Retina (tissue), 1 donor: ENCODE results near the gene SRC.
A peak's percentile ranks its signal among the peaks of the same experiment; 100 is the strongest.

Experiments used
- DNase-seq: peaks from one replicate; pipeline ENCODE4 v3.0.0-alpha.2; 2016

SRC gene

GRCh38 chr20:37345339-37346235 is at the start of gene SRC:
TSS of gene SRC (plus strand) at chr20:37346140. CDS start at chr20:37384154, 38,014 bp downstream.
- DNase-seq = peak; percentile 72

GRCh38 chr20:37296371-37296770 is 49.6 kb upstream of the SRC start:
- DNase-seq = no peak

GRCh38 chr20:37297066-37297736 is 48.7 kb upstream of the SRC start:
- no peak for DNase-seq

GRCh38 chr20:37298190-37298939 is 47.6 kb upstream of the SRC start:
- no peak for DNase-seq

GRCh38 chr20:37299718-37300528 is 46.0 kb upstream of the SRC start:
- no peak for DNase-seq

- no peak for DNase-seq
These were observed 44.8 kb upstream of the SRC start for GRCh38 chr20:37301120-37301519.

- no peak for DNase-seq
These were observed 44.4 kb upstream of the SRC start for GRCh38 chr20:37301558-37301957.

- DNase-seq = no peak
These were observed 43.0 kb upstream of the SRC start for GRCh38 chr20:37302981-37303380.

- DNase-seq = no peak
These were observed 42.3 kb upstream of the SRC start for GRCh38 chr20:37303637-37304036.

- no peak for DNase-seq
These were observed 40.9 kb upstream of the SRC start for GRCh38 chr20:37305079-37305478.

- DNase-seq = no peak
These were observed 40.1 kb upstream of the SRC start for GRCh38 chr20:37305839-37306238.

- DNase-seq = no peak
These were observed 37.6 kb upstream of the SRC start for GRCh38 chr20:37308086-37309050.

GRCh38 chr20:37309290-37309689 is 36.6 kb upstream of the SRC start:
- DNase-seq = no peak

- DNase-seq = peak; percentile 56
These were observed 35.9 kb upstream of the SRC start for GRCh38 chr20:37309936-37310590.

- DNase-seq = no peak
These were observed 35.0 kb upstream of the SRC start for GRCh38 chr20:37310951-37311350.

GRCh38 chr20:37311710-37312355 is 34.1 kb upstream of the SRC start:
- DNase-seq = no peak

GRCh38 chr20:37313546-37314091 is 32.3 kb upstream of the SRC start:
- no peak for DNase-seq

GRCh38 chr20:37314099-37314498 is 31.8 kb upstream of the SRC start:
- DNase-seq = no peak

- no peak for DNase-seq
These were observed 31.3 kb upstream of the SRC start for GRCh38 chr20:37314617-37315016.

- DNase-seq = no peak
These were observed 30.9 kb upstream of the SRC start for GRCh38 chr20:37315021-37315451.
